ENCODE results near the gene TMEM26.
"Not testable (repeated sequence)": the region's sequence is repeated elsewhere in the genome, so short reads cannot be mapped to it uniquely, and the experiment has no call there.

TMEM26 gene

DNA sequence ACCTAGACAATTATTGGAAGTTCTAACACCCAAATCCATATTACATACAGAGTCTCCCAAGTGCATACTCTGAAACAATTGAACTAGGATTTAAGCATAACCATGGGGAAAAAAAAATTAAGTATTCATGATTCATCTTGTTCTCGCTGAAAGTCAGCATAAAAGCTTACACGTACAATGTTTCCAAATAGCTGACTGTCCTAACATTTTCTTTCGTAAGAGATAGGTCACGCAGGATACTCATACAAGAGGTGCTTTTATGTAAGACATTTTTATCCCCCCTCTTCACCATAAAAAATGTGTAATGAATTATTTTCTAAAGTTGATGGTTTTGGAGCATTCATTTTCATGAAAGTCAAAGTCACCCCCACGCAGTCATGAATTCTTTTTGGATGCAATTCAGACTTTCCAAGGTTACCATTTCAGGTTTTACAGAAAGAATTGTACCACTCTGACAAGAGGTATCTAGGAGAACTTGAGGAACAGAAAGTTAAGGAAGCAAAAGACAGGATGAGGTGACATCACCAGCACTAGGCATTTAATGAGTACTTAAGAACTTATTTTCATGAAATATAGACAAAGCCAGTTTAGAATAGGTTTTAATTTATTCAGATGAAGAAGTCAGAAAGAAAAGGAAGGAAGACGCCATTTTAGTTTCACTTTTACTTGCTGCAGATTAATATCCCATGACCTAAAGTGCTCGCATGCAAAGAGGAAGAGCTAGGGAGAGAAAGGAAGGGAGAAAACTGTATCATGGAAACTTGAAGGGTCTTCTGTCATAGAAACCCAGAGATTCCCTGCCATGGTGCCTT is 55.8 kb downstream of the TMEM26 start:
- no peak overlapping the region for H3K4me3 ChIP-seq (ENCODE audit: low read depth, low read length)
- no peak for DNase-seq (ENCODE audit: low read depth)
- TF ChIP-seq, protein P1, sequence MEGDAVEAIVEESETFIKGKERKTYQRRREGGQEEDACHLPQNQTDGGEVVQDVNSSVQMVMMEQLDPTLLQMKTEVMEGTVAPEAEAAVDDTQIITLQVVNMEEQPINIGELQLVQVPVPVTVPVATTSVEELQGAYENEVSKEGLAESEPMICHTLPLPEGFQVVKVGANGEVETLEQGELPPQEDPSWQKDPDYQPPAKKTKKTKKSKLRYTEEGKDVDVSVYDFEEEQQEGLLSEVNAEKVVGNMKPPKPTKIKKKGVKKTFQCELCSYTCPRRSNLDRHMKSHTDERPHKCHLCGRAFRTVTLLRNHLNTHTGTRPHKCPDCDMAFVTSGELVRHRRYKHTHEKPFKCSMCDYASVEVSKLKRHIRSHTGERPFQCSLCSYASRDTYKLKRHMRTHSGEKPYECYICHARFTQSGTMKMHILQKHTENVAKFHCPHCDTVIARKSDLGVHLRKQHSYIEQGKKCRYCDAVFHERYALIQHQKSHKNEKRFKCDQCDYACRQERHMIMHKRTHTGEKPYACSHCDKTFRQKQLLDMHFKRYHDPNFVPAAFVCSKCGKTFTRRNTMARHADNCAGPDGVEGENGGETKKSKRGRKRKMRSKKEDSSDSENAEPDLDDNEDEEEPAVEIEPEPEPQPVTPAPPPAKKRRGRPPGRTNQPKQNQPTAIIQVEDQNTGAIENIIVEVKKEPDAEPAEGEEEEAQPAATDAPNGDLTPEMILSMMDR (IDR thresholded peaks at IDR 0.05; ENCODE audit: control insufficient read depth, extremely low read depth, insufficient read depth): no peak

DNA sequence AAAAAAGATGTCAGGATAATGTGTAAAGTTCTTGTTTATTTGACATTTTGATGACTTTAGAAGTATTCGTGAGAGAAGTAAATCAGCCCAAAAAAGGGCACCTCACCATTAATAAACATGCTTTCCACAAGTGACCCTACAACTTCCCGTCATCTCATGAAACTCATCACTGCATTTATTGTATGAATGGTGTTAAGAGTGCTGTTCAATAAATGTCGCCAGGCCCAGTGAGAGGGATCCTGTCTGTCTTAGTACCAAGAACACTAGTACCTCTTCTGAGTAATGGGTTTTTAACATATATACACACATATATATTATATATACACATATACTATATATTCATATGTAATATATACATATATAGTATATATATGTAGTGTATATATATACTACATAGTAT is 61.9 kb downstream of the TMEM26 start:
- H3K4me3 ChIP-seq (ENCODE audit: low read depth, low read length): no peak overlapping the region
- TF ChIP-seq, protein P1 (IDR thresholded peaks at IDR 0.05; ENCODE audit: control insufficient read depth, extremely low read depth, insufficient read depth): no peak
- DNase-seq (ENCODE audit: low read depth): no peak

DNA sequence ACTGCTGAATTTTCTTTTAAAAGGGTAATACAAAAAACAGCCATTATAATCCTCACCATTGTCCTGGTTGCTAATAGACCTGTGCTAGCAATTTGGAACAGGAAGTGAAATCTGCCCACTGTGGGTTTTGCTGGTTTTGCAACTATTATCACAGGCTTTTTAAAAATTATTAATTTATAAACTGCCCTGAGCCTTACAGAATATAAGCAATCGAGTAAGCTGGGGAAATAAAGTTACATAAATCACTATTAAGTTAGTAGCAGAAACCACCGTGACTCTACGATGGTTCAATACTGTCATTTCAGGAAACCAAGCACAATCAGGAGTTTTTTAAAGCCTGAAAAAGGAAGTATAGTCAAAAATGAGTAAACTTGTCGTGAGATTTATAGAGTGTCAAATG is 62.3 kb downstream of the TMEM26 start:
- TF ChIP-seq, protein P1 (IDR thresholded peaks at IDR 0.05; ENCODE audit: control insufficient read depth, extremely low read depth, insufficient read depth): no peak
- no peak for DNase-seq (ENCODE audit: low read depth)
- no peak overlapping the region for H3K4me3 ChIP-seq (ENCODE audit: low read depth, low read length)

DNA sequence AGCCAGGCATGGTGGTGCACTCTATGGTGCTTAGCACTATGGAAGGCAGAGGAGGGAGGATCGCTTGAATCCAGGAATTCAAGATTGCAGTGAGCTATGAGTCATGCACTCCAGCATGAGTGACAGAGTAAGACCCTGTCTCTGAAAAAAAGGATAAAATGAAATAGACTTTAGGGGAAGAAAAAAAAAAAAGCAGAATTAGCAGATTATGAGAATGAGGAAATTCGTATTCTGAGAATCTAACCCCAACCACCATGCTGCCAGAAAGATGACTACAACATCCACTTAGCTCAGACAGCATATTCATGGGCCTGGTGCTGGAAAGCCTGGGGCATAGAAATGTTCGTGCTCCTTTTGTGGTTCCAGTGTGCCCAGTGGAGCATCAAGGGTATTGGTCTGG is 63.3 kb downstream of the TMEM26 start:
- TF ChIP-seq, protein P1 (IDR thresholded peaks at IDR 0.05; ENCODE audit: control insufficient read depth, extremely low read depth, insufficient read depth): no peak
- no peak overlapping the region for H3K4me3 ChIP-seq (ENCODE audit: low read depth, low read length)
- no peak for DNase-seq (ENCODE audit: low read depth)

DNA sequence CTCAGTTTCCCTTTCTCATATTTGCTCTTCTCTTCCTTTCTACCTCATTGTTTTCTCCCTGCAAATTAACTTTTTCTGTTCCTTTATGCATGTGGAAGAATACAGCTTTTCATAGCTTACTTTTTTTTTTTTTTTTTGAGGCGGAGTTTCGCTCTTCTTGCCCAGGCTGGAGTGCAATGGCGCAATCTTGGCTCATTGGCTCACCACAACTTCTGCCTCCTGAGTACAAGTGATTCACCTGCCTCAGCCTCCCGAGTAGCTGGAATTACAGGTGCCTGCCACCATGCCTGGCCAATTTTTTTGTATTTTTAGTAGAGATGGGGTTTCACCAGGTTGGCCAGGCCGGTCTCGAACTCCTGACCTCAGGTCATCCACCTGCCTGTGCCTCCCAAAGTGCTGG is 64.2 kb downstream of the TMEM26 start:
- not testable (repeated sequence) for DNase-seq (ENCODE audit: low read depth)

DNA sequence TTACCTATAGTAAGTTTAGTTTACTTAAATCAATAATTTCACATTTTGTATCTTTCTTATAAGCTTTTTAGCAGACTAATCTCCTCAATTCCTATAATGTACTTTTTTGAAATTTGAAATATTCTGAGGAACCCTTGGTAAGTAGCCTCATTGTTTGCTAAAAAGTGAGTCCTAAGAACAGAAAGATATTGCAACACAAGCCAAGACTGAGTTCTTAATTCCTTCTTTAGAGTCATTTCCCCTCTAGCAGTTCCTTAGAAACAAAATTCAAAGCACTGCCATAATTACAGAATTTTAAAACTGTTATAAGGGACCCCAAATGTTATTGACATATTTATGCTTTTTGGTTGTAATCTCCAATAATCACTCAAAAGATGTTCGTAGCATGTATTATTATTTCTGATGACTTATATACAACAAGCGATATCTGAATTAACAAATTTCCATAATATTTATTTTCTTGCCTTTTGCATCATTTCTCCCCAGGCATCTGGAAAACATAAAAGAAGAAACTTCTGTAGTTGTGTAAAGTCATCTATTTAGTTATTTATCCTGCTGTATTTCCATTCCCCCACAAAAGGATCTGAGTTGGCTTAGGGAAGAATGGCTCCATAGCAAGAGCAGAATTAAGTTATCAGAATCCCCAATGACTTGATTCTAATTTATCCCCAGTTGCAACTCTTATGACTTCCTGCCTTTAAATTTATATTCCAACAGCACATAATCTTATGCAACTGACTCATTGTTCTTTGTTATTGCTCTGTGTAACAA is 67.8 kb downstream of the TMEM26 start:
- DNase-seq (ENCODE audit: low read depth): no peak
- TF ChIP-seq, protein P1 (IDR thresholded peaks at IDR 0.05; ENCODE audit: control insufficient read depth, extremely low read depth, insufficient read depth): no peak
- no peak overlapping the region for H3K4me3 ChIP-seq (ENCODE audit: low read depth, low read length)

More for the DNA sequence above, 64.2 kb downstream of the TMEM26 start:
- not testable (repeated sequence) for H3K4me3 ChIP-seq (ENCODE audit: low read depth, low read length)

DNA sequence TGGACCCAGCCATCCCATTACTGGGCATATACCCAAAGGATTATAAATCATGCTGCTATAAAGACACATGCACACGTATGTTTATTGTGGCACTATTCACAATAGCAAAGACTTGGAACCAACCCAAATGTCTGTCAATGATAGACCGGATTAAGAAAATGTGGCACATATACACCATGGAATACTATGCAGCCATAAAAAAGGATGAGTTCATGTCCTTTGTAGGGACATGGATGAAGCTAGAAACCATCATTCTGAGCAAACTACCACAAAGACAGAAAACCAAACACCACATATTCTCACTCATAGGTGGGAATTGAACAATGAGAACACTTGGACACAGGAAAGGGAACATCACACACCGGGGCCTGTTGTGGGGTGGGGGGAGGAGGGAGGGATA is 72.0 kb downstream of the TMEM26 start:
- DNase-seq (ENCODE audit: low read depth); H3K4me3 ChIP-seq (ENCODE audit: low read depth, low read length): not testable (repeated sequence)

DNA sequence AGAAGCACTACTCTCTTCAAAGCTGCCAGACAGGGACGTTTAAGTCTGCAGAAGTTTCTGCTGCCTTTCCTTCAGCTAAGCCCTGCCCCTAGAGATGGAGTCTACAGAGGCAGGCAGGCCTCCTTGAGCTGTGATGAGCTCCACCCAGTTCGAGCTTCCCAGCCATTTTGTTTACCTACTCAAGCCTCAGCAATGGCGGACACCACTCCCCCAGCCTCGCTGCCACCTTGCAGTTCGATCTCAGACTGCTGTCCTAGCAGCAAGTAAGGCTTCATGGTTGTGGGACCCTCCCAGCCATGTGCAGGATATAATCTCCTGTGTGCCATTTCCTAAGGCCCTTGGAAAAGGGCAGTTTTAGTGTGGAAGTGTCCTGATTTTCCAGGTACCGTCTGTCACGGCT is 74.3 kb downstream of the TMEM26 start:
- no peak for DNase-seq (ENCODE audit: low read depth)

More for the DNA sequence above, 74.3 kb downstream of the TMEM26 start:
- TF ChIP-seq, protein P1 (IDR thresholded peaks at IDR 0.05; ENCODE audit: control insufficient read depth, extremely low read depth, insufficient read depth): no peak
- H3K4me3 ChIP-seq (ENCODE audit: low read depth, low read length): no peak overlapping the region

Measured in LNCaP clone FGC (cell line).